HepG2 (cell line): ENCODE results near the gene SAC3D1. TPM values are rescaled to one million over a fixed set of nuclear protein-coding genes. Genes with fewer than 3 reads are reported as not detected.

Source experiments
- ATAC-seq: fragments of 200-7000 bp; cut with Tn5 transposase; 3 replicates; pipeline ENCODE4 v1.9.1; 2020; ENCODE audit warnings: mild to moderate bottlenecking, moderate library complexity
- BruUV-seq: library from RNA; stranded (reverse); fragments of 400-500 nt; replicated peaks from 2 replicates; lab custom pipeline; 2021; lab: Mats Ljungman, UMichigan
- CTCF ChIA-PET: fragments of 300-600 bp; formaldehyde crosslinking; extraction: SDS; loops from one replicate; lab custom pipeline; 2021; ENCODE audit warnings: low total read pairs, inconsistent platforms, low intra/inter-chr PET ratio; lab: Yijun Ruan, JAX
- POLR2A ChIA-PET: fragments of 350-600 bp; sonication (Branson Sonifier 250); formaldehyde crosslinking; loops from one replicate; lab custom pipeline; 2020; ENCODE audit warnings: antibody characterized with exemption, inconsistent platforms; lab: Yijun Ruan, JAX
- DNase-seq: peaks from one replicate; pipeline ENCODE4 v3.0.0-alpha.2; 2015; ENCODE audit warnings: low spot score
- FAIRE-seq: peaks from 3 replicates; lab custom pipeline; 2011; peaks lifted over from hg19 to GRCh38; lab: Jason Lieb, UNC
- H2AFZ ChIP-seq: one replicate; pipeline ENCODE4 v1.6.1; 2011; ENCODE audit warnings: low read length, inconsistent platforms
- H3K27ac ChIP-seq: fragments of 300-600 bp; 3 replicates; pipeline ENCODE4 v1.8.0; 2011; ENCODE audit warnings: mixed run types, mild to moderate bottlenecking, mixed read lengths, low read length, inconsistent platforms; ENCODE audit not compliant: insufficient read depth; ENCODE audit errors: extremely low read length
- H3K27me3 ChIP-seq, 2 experiments: fragments of 200-600 bp in 1 of 2; 2 replicates in 1 of 2; 3 replicates in 1 of 2; pipeline versions ENCODE4 v1.6.0 to v1.8.0; 2011; ENCODE audit warnings: low read length in 2 of 2, mild to moderate bottlenecking in 2 of 2, moderate library complexity in 2 of 2, inconsistent platforms in 1 of 2; ENCODE audit not compliant: insufficient read depth in 2 of 2, control insufficient read depth in 1 of 2
- H3K36me3 ChIP-seq, 2 experiments: fragments of 200-600 bp in 1 of 2; replicated peaks in 1 of 2; 2 replicates in 1 of 2; 3 replicates in 1 of 2; pipeline versions ENCODE4 v1.5.1 to v1.8.0; 2011; ENCODE audit warnings: low read length in 2 of 2, inconsistent platforms in 1 of 2; ENCODE audit not compliant: insufficient read depth in 2 of 2, control insufficient read depth in 1 of 2
- H3K4me1 ChIP-seq: 2 replicates; pipeline ENCODE4 v1.5.1; 2012; ENCODE audit warnings: low read length, inconsistent platforms; ENCODE audit not compliant: insufficient read depth
- H3K4me2 ChIP-seq: 2 replicates; pipeline ENCODE4 v1.6.0; 2011; ENCODE audit warnings: low read depth, low read length, inconsistent platforms
- H3K4me3 ChIP-seq, 3 experiments: fragments of 200-600 bp in 1 of 3; sonication (generic), shearing (Covaris generic) in 1 of 3; replicated peaks in 1 of 3; 2 replicates each; pipeline ENCODE4 v1.5.1; 2011 to 2016; ENCODE audit warnings: low read length in 3 of 3, inconsistent platforms in 2 of 3, low read depth in 2 of 3, mild to moderate bottlenecking in 2 of 3, control low read depth in 1 of 3, mixed read lengths in 1 of 3; ENCODE audit not compliant: insufficient read depth in 1 of 3
- H3K79me2 ChIP-seq: one replicate; pipeline ENCODE4 v1.6.1; 2011; ENCODE audit warnings: low read length, inconsistent platforms; ENCODE audit not compliant: insufficient read depth
- H3K9ac ChIP-seq: 2 replicates; pipeline ENCODE4 v1.6.0; 2011; ENCODE audit warnings: mild to moderate bottlenecking, low read depth, low read length, inconsistent platforms; ENCODE audit not compliant: insufficient read depth
- H3K9me3 ChIP-seq: 2 replicates; pipeline ENCODE4 v1.5.1; 2012; ENCODE audit warnings: mild to moderate bottlenecking, low read length
- H4K20me1 ChIP-seq: 2 replicates; pipeline ENCODE4 v1.6.0; 2011; ENCODE audit warnings: inconsistent platforms, mild to moderate bottlenecking, low read length, moderate library complexity; ENCODE audit not compliant: insufficient read depth
- CREB1 ChIP-seq, 2 experiments: fragments of 450-650 bp in 1 of 2; IDR thresholded peaks; 2 replicates each; pipeline ENCODE4 v1.6.1; 2016 to 2017; ENCODE audit warnings: control low read depth in 1 of 2, mild to moderate bottlenecking in 1 of 2, missing compliant biosample characterization in 1 of 2, missing genetic modification characterization in 1 of 2
- ESRRA ChIP-seq: sonication (generic); formaldehyde crosslinking; IDR thresholded peaks from 2 replicates; pipeline ENCODE4 v1.5.1; 2020; ENCODE audit warnings: mild to moderate bottlenecking, low read depth, missing genetic modification reagents
- GATAD1 ChIP-seq: IDR thresholded peaks from 2 replicates; pipeline ENCODE4 v1.6.1; 2016; ENCODE audit warnings: missing genetic modification reagents, missing compliant biosample characterization
- MAF1 ChIP-seq: sonication (generic); formaldehyde crosslinking; IDR thresholded peaks from 2 replicates; pipeline ENCODE4 v1.5.0; 2020; ENCODE audit warnings: missing genetic modification reagents, borderline replicate concordance
- NFKBIZ ChIP-seq: IDR thresholded peaks from 2 replicates; pipeline ENCODE4 v1.6.1; 2018; ENCODE audit warnings: missing genetic modification reagents, missing compliant biosample characterization
- ONECUT2 ChIP-seq: sonication (generic); formaldehyde crosslinking; IDR thresholded peaks from 2 replicates; pipeline ENCODE4 v1.4.0; 2020; ENCODE audit warnings: missing genetic modification reagents
- PHB2 ChIP-seq: fragments of 450-650 bp; IDR thresholded peaks from 2 replicates; pipeline ENCODE4 v1.6.1; 2018; ENCODE audit not compliant: partially characterized antibody
- PPARG ChIP-seq: conservative IDR thresholded peaks from 2 replicates; pipeline ENCODE4 v1.6.1; 2016; ENCODE audit warnings: missing biosample characterization, missing genetic modification reagents
- ZNF550 ChIP-seq: sonication (generic); formaldehyde crosslinking; IDR thresholded peaks from 2 replicates; pipeline ENCODE4 v1.4.0; 2020; ENCODE audit warnings: mild to moderate bottlenecking, missing genetic modification reagents, borderline replicate concordance
- ZNF572 ChIP-seq: sonication (generic); formaldehyde crosslinking; IDR thresholded peaks from 2 replicates; pipeline ENCODE4 v1.5.1; 2020; ENCODE audit warnings: mild to moderate bottlenecking, missing genetic modification reagents
- ZNF780A ChIP-seq: sonication (generic); formaldehyde crosslinking; IDR thresholded peaks from 2 replicates; pipeline ENCODE4 v1.8.0; 2022; ENCODE audit warnings: mild to moderate bottlenecking, missing genetic modification reagents, moderate library complexity
- ZNF841 ChIP-seq: sonication (generic); formaldehyde crosslinking; IDR thresholded peaks from 2 replicates; pipeline ENCODE4 v1.8.1; 2023; ENCODE audit warnings: missing genetic modification reagents, borderline replicate concordance
- WGBS: methylation state at CpG from one replicate; pipeline ENCODE4 v1.1.6; 2017; ENCODE audit warnings: low lambda C conversion rate; 5-methylcytosine and 5-hydroxymethylcytosine counted together
- in situ Hi-C: cut with HindIII; loops from 2 replicates; pipeline ENCODE4 v1.10.0; 2017; ENCODE audit warnings: low pct_unique_long_range_greater_than_20kb; ENCODE audit not compliant: extremely low pct_ligation_motif_present
- intact Hi-C: fragments of 100-400 bp; cut with micrococcal nuclease; formaldehyde crosslinking; loops from one replicate; pipeline ENCODE4 v1.10.0; 2022; ENCODE audit not compliant: unreplicated experiment
- polyA plus RNA-seq, 8 experiments: library from polyadenylated mRNA; depleted of rRNA in 3 of 8; stranded (reverse) in 7 of 8; unstranded in 1 of 8; fragments of >200 nt; fragmentation: Illumina TruSeq in 4 of 8; extraction: Trizol in 4 of 8; gene quantifications; 2 replicates each; pipeline versions ENCODE4 v1.2.1 to v1.2.3, GENCODE V29; 2011 to 2016; ENCODE audit warnings: low read depth in 4 of 8, missing spikeins in 1 of 8, mixed read lengths in 1 of 8; ENCODE audit not compliant: insufficient read depth in 1 of 8
- total RNA-seq, 5 experiments: library from RNA; depleted of rRNA; stranded (reverse); fragments of >200 nt; fragmentation: Illumina TruSeq; extraction: Trizol; gene quantifications; 2 replicates each; pipeline ENCODE4 v1.2.3, GENCODE V29; 2016; ENCODE audit warnings: low read depth in 1 of 5
- TF ChIP-seq, protein P1 (sequence below): sonication (generic); formaldehyde crosslinking; IDR thresholded peaks from 2 replicates; pipeline ENCODE4 v1.8.0; 2022; ENCODE audit warnings: missing genetic modification reagents, low read depth, mild to moderate bottlenecking, borderline replicate concordance

The SAC3D1 gene
- total and polyA plus RNA-seq, 2 of the 13 experiments (the other 11 are each of a cell fraction or from before 2014, with no cell fraction given) = 7.4 to 36.3 TPM

DNA sequence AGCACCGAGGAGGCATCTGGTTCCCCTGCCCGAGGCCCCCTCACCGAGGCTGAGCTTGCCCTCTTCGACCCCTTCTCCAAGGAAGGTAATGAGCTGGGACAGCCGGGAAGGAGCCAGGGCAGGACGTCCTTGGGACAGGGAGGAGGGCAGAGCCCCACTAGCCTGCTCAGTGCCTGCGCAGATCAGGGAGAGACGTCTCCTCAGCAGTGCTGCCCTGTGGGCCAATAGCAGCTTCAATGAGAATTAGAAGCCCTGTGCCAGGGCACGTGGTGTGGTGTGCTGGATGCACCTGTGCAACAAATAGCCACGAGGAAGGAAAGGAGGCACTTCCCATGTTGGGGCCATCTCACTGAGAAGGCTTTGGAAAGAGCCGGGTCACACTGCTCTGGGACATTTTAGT is 5.4 kb upstream of the SAC3D1 start (continued):
- TF ChIP-seq ZNF550 (CRISPR knock-in tag) = no peak
- TF ChIP-seq ZNF572 (CRISPR knock-in tag) = no peak

DNA sequence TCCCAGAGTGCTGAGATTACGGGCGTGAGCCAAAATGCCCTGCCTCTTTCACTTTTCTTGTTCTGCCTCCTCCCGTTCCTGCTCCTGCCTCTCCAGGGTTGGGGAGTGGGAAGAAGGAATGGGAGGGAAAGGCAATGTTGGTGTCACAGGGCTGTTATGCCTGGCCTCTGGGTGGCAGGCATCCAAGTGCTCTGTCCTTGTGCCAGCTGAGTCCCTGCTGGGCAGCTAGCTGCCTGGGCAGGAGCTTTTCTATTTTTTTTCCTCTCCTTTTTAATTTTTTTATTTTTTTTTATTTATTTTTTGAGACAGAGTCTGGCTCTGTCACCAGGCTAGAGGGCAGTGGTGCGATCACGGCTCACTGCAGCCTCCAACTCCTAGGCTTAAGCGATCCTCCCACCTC is 4.1 kb upstream of the SAC3D1 start:
- no peak overlapping the region for H3K9ac ChIP-seq
- DNase-seq = no peak
- no peak for FAIRE-seq
- H3K27me3 ChIP-seq = no peaks in the 10 kb centered on the region
- no peak for ATAC-seq
- CTCF ChIA-PET = no interaction called here
- peaks cover 3% of the 10 kb centered on the region for H3K79me2 ChIP-seq
- H3K36me3 ChIP-seq = peaks cover 24 to 48% of the 10 kb centered on the region in 2 experiments
- WGBS = 98% methylated on average over 6 of the region's 6 CpGs
- peaks cover 10% of the 10 kb centered on the region for H3K4me1 ChIP-seq
- H2AFZ ChIP-seq = no peak overlapping the region
- H3K4me3 ChIP-seq = no peak overlapping the region
- no peak overlapping the region for H3K4me2 ChIP-seq
- TF ChIP-seq GATAD1 (CRISPR knock-in tag) (no peak), ONECUT2 (CRISPR knock-in tag) (no peak), MAF1 (CRISPR knock-in tag) (no peak), ZNF780A (no peak), CREB1 (IDR thresholded peaks at IDR 0.05) (no peak), CREB1 (CRISPR knock-in tag; IDR thresholded peaks at IDR 0.05) (no peak), ZNF841 (CRISPR knock-in tag) (no peak), NFKBIZ (no peak), PPARG (CRISPR knock-in tag) (no peak), ESRRA (CRISPR knock-in tag) (no peak), PHB2 (no peak)
- TF ChIP-seq, protein P1, sequence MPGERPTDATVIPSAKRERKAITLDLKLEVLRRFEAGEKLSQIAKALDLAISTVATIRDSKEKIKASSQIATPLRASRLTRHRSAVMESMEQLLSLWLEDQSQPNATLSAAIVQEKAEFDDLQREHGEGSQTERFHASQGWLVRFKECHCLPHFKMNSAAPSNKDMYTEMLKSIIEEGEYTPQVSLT (CRISPR knock-in tag) = no peak
- intact Hi-C loops = no loop called here
- H3K9me3 ChIP-seq = no peaks in the 10 kb centered on the region
- no peaks in the 10 kb centered on the region for H4K20me1 ChIP-seq
- POLR2A ChIA-PET = interaction anchor here (1.4 kb wide), 1 partner anchor 23 kb away, joined by 3 read pairs; the partner anchor contains the start of gene ARL2
- H3K27ac ChIP-seq = no peak overlapping the region
- in situ Hi-C loops = no loop called here
- BruUV-seq = no TSS peak
